ENCODE measurements around the gene SLC49A3. TPM values are rescaled to one million over a fixed set of nuclear protein-coding genes. Genes with fewer than 3 reads are reported as not detected.
A peak's percentile ranks its signal among the peaks of the same experiment; 100 is the strongest.

Gene SLC49A3
- total RNA-seq, 1 donor from 2014 or later = 11.4 TPM

- ATAC-seq = peak; percentile 22
- intact Hi-C loops (cut with DNase I) = no loop called here
- no peak for DNase-seq (ENCODE audit: low spot score)
Measured at GRCh38 chr4:723751-724530, 35.0 kb upstream of the SLC49A3 start.

GRCh38 chr4:722851-723360 is 34.0 kb upstream of the SLC49A3 start:
- intact Hi-C loops (cut with DNase I) = no loop called here
- no peak for DNase-seq (ENCODE audit: low spot score)
- ATAC-seq = no peak

- DNase-seq (ENCODE audit: low spot score) (no peak), ATAC-seq (no peak)
- intact Hi-C loops (cut with DNase I) = no loop called here
Measured at GRCh38 chr4:722169-722725, 33.3 kb upstream of the SLC49A3 start.

- intact Hi-C loops (cut with DNase I) = no loop called here
- DNase-seq (ENCODE audit: low spot score) = no peak
- ATAC-seq = peak; percentile 43
Measured at GRCh38 chr4:721261-722168, 32.6 kb upstream of the SLC49A3 start.

- no peak for DNase-seq (ENCODE audit: low spot score)
- ATAC-seq = no peak
- intact Hi-C loops (cut with DNase I) = no loop called here
Measured at GRCh38 chr4:720111-720860, 31.3 kb upstream of the SLC49A3 start.

GRCh38 chr4:718460-718859 is 29.5 kb upstream of the SLC49A3 start:
- intact Hi-C loops (cut with DNase I) = no loop called here
- ATAC-seq (peak; percentile 9), DNase-seq (ENCODE audit: low spot score) (no peak)

GRCh38 chr4:717601-718320 is 28.8 kb upstream of the SLC49A3 start:
- DNase-seq (ENCODE audit: low spot score) = no peak
- intact Hi-C loops (cut with DNase I) = no loop called here
- ATAC-seq = peak; percentile 11

- intact Hi-C loops (cut with DNase I) = no loop called here
- no peak for ATAC-seq
- no peak for DNase-seq (ENCODE audit: low spot score)
Measured at GRCh38 chr4:714087-714486, 25.1 kb upstream of the SLC49A3 start.

- no peak for ATAC-seq
- no peak for DNase-seq (ENCODE audit: low spot score)
- intact Hi-C loops (cut with DNase I) = no loop called here
Measured at GRCh38 chr4:712916-713632, 24.1 kb upstream of the SLC49A3 start.

- DNase-seq (ENCODE audit: low spot score) (no peak), ATAC-seq (no peak)
- intact Hi-C loops (cut with DNase I) = no loop called here
Measured at GRCh38 chr4:712093-712492, 23.1 kb upstream of the SLC49A3 start.

GRCh38 chr4:710916-711315 is 22.0 kb upstream of the SLC49A3 start:
- ATAC-seq (no peak), DNase-seq (ENCODE audit: low spot score) (no peak)
- intact Hi-C loops (cut with DNase I) = no loop called here

- ATAC-seq = no peak
- DNase-seq (ENCODE audit: low spot score) = no peak
- intact Hi-C loops (cut with DNase I) = no loop called here
Measured at GRCh38 chr4:710116-710515, 21.2 kb upstream of the SLC49A3 start.

GRCh38 chr4:709348-709747 is 20.4 kb upstream of the SLC49A3 start:
- no peak for DNase-seq (ENCODE audit: low spot score)
- intact Hi-C loops (cut with DNase I) = no loop called here
- no peak for ATAC-seq

GRCh38 chr4:708631-708933 is 19.6 kb upstream of the SLC49A3 start:
- intact Hi-C loops (cut with DNase I) = no loop called here
- DNase-seq (ENCODE audit: low spot score) (no peak), ATAC-seq (no peak)

- intact Hi-C loops (cut with DNase I) = no loop called here
- ATAC-seq (no peak), DNase-seq (ENCODE audit: low spot score) (no peak)
Measured at GRCh38 chr4:707929-708630, 19.1 kb upstream of the SLC49A3 start.

GRCh38 chr4:706834-707598 is 18.1 kb upstream of the SLC49A3 start:
- intact Hi-C loops (cut with DNase I) = no loop called here
- ATAC-seq = no peak
- no peak for DNase-seq (ENCODE audit: low spot score)
